Cortex of kidney (tissue), 1 donor: Measurements from ENCODE around the gene PPM1F.

Source experiments
- DNase-seq: peaks from one replicate; lab custom pipeline; 2025; lab: John Stamatoyannopoulos, UW

PPM1F gene

GRCh38 chr22:21960200-21961126 lies 7.8 kb upstream of the PPM1F start:
- no peak for DNase-seq

- DNase-seq: no peak
These were observed 6.8 kb upstream of the PPM1F start for GRCh38 chr22:21959274-21960074.

GRCh38 chr22:21958360-21959273 lies 6.0 kb upstream of the PPM1F start:
- no peak for DNase-seq

- no peak for DNase-seq
These were observed 650 bp downstream of the PPM1F start for GRCh38 chr22:21951931-21952465.

- DNase-seq: no peak
These were observed 1.6 kb downstream of the PPM1F start for GRCh38 chr22:21951062-21951461.

GRCh38 chr22:21949948-21950347 lies 2.7 kb downstream of the PPM1F start:
- DNase-seq: no peak

GRCh38 chr22:21949569-21949918 lies 3.1 kb downstream of the PPM1F start:
- DNase-seq: no peak

GRCh38 chr22:21948824-21949568 lies 3.7 kb downstream of the PPM1F start:
- DNase-seq: no peak

GRCh38 chr22:21948390-21948789 lies 4.3 kb downstream of the PPM1F start:
- no peak for DNase-seq

GRCh38 chr22:21947040-21948014 lies 5.3 kb downstream of the PPM1F start:
- no peak for DNase-seq

GRCh38 chr22:21946262-21946925 lies 6.3 kb downstream of the PPM1F start:
- DNase-seq: no peak

GRCh38 chr22:21945453-21946261 lies 7.0 kb downstream of the PPM1F start:
- no peak for DNase-seq

- no peak for DNase-seq
These were observed 7.8 kb downstream of the PPM1F start for GRCh38 chr22:21944871-21945270.

- DNase-seq: no peak
These were observed 8.8 kb downstream of the PPM1F start for GRCh38 chr22:21943571-21944448.

- no peak for DNase-seq
These were observed 10.0 kb downstream of the PPM1F start for GRCh38 chr22:21942407-21943343.

- no peak for DNase-seq
These were observed 10.7 kb downstream of the PPM1F start for GRCh38 chr22:21941921-21942320.
